GM23248 (cell line): Measurements from ENCODE around the gene RAB4B. TPM values are rescaled to one million over a fixed set of nuclear protein-coding genes. Genes with fewer than 3 reads are reported as not detected.

Experiments used
- DNase-seq: peaks from one replicate; pipeline ENCODE4 v3.0.0-alpha.2; 2015
- H2AFZ ChIP-seq: fragments of 200-600 bp; sonication (generic); 2 replicates; pipeline ENCODE4 v1.6.1; 2016; ENCODE audit warnings: antibody characterized with exemption
- H3F3A ChIP-seq: fragments of 200-600 bp; sonication (generic); 2 replicates; pipeline ENCODE4 v1.6.1; 2016; ENCODE audit warnings: mild to moderate bottlenecking, antibody characterized with exemption, mixed run types; ENCODE audit not compliant: insufficient read depth
- H3K27ac ChIP-seq: fragments of 200-600 bp; sonication (generic); 2 replicates; pipeline ENCODE4 v1.5.1; 2016; ENCODE audit warnings: mild to moderate bottlenecking
- H3K27me3 ChIP-seq: fragments of 200-600 bp; sonication (generic); replicated peaks from 2 replicates; pipeline ENCODE4 v1.6.1; 2016; ENCODE audit warnings: mild to moderate bottlenecking; ENCODE audit not compliant: insufficient read depth
- H3K36me3 ChIP-seq: fragments of 200-600 bp; sonication (generic); 2 replicates; pipeline ENCODE4 v1.6.1; 2016; ENCODE audit warnings: low read depth, mild to moderate bottlenecking
- H3K4me1 ChIP-seq: fragments of 200-600 bp; sonication (generic); 2 replicates; pipeline ENCODE4 v1.6.1; 2016; ENCODE audit warnings: mild to moderate bottlenecking; ENCODE audit not compliant: insufficient read depth
- H3K4me2 ChIP-seq: fragments of 200-600 bp; sonication (generic); one replicate; pipeline ENCODE4 v1.6.1; 2016; ENCODE audit warnings: mild to moderate bottlenecking; ENCODE audit not compliant: unreplicated experiment
- H3K4me3 ChIP-seq: fragments of 200-600 bp; sonication (generic); 2 replicates; pipeline ENCODE4 v1.5.1; 2016; ENCODE audit warnings: mild to moderate bottlenecking
- H3K79me2 ChIP-seq: fragments of 200-600 bp; sonication (generic); 2 replicates; pipeline ENCODE4 v1.6.1; 2016; ENCODE audit warnings: mild to moderate bottlenecking; ENCODE audit not compliant: insufficient read depth
- H3K9ac ChIP-seq: fragments of 200-600 bp; sonication (generic); 2 replicates; pipeline ENCODE4 v1.6.1; 2016; ENCODE audit warnings: mild to moderate bottlenecking
- H3K9me2 ChIP-seq: fragments of 200-600 bp; sonication (generic); 2 replicates; pipeline ENCODE4 v1.6.1; 2016; ENCODE audit warnings: mixed run types, mild to moderate bottlenecking, moderate library complexity; ENCODE audit not compliant: insufficient read depth
- H3K9me3 ChIP-seq: fragments of 200-600 bp; sonication (generic); one replicate; pipeline ENCODE4 v1.6.1; 2017; ENCODE audit warnings: low read depth
- H4K20me1 ChIP-seq: fragments of 200-600 bp; sonication (generic); 2 replicates; pipeline ENCODE4 v1.6.0; 2016; ENCODE audit not compliant: insufficient read depth
- EZH2 ChIP-seq: fragments of 200-600 bp; sonication (generic); IDR thresholded peaks from 2 replicates; pipeline ENCODE4 v1.6.1; 2018; ENCODE audit warnings: antibody characterized with exemption, mild to moderate bottlenecking; ENCODE audit not compliant: insufficient read depth, poor library complexity, severe bottlenecking
- EZH2phosphoT487 ChIP-seq: fragments of 200-600 bp; sonication (generic); IDR thresholded peaks from 2 replicates; pipeline ENCODE4 v1.6.1; 2018; ENCODE audit warnings: antibody characterized with exemption, moderate library complexity, mild to moderate bottlenecking, low read depth; ENCODE audit not compliant: insufficient read depth
- WGBS, 2 experiments: methylation state at CpG; one replicate each; pipeline ENCODE4 v1.1.6; 2015 to 2017; ENCODE audit warnings: low lambda C conversion rate in 2 of 2, low coverage in 1 of 2; ENCODE audit errors: missing lambda C conversion rate in 2 of 2; 5-methylcytosine and 5-hydroxymethylcytosine counted together
- in situ Hi-C: fragments of 300-500 bp; cut with MboI; formaldehyde crosslinking; loops from 2 replicates; pipeline ENCODE4 v1.15.0; 2020
- polyA plus RNA-seq: library from polyadenylated mRNA; unstranded; fragments of >200 nt; fragmentation: Nextera tagmentation; extraction: Ambion mirVana; gene quantifications from 2 replicates; pipeline ENCODE4 v1.2.1, GENCODE V29; 2016
- total RNA-seq: library from RNA; depleted of rRNA; stranded (reverse); fragments of >200 nt; shearing (Covaris generic); gene quantifications from 2 replicates; pipeline ENCODE4 v1.2.3, GENCODE V29; 2014

Gene RAB4B
- total and polyA plus RNA-seq, 2 experiments from 2014 or later: 23.2 to 25.6 TPM

GRCh38 chr19:40803857-40804782 is 26.1 kb downstream of the RAB4B start:
- H3K27me3 ChIP-seq: no peaks in the 10 kb centered on the region
- peaks cover 30% of the 10 kb centered on the region for H3K4me1 ChIP-seq
- H3F3A ChIP-seq: peaks cover 23% of the 10 kb centered on the region
- peaks cover 97% of the 10 kb centered on the region for H3K79me2 ChIP-seq
- no peaks in the 10 kb centered on the region for H3K9me3 ChIP-seq
- in situ Hi-C loops: no loop called here
- WGBS, 2 experiments: 75 to 78% methylated on average over 6 of the region's 6 CpGs
- no peak for DNase-seq
- H3K4me2 ChIP-seq: no peak overlapping the region
- H3K36me3 ChIP-seq: 0 out of 2 replicates have a peak, but pooled peaks cover 9% of the 10 kb centered on the region
- H4K20me1 ChIP-seq: 0 out of 2 replicates have a peak, but pooled peaks cover 4% of the 10 kb centered on the region
- H2AFZ ChIP-seq: no peak overlapping the region
- TF ChIP-seq EZH2 (no peak), EZH2phosphoT487 (no peak)
- no peak overlapping the region for H3K9ac ChIP-seq
- no peak overlapping the region for H3K4me3 ChIP-seq
- no peak overlapping the region for H3K27ac ChIP-seq
- no peaks in the 10 kb centered on the region for H3K9me2 ChIP-seq

GRCh38 chr19:40804783-40805242 is 26.8 kb downstream of the RAB4B start:
- H3K4me3 ChIP-seq: no peak overlapping the region
- H2AFZ ChIP-seq: no peak overlapping the region
- 0 out of 2 replicates have a peak, but pooled peaks cover 9% of the 10 kb centered on the region for H3K36me3 ChIP-seq
- H3K9ac ChIP-seq: no peak overlapping the region
- no peaks in the 10 kb centered on the region for H3K27me3 ChIP-seq
- peak; percentile 24 for DNase-seq
- in situ Hi-C loops: no loop called here
- H3K27ac ChIP-seq: no peak overlapping the region
- peaks cover 23% of the 10 kb centered on the region for H3F3A ChIP-seq
- no peak for TF ChIP-seq EZH2
- TF ChIP-seq EZH2phosphoT487: no peak
- no peaks in the 10 kb centered on the region for H3K9me2 ChIP-seq
- H3K4me2 ChIP-seq: no peak overlapping the region
- H3K79me2 ChIP-seq: peaks cover 97% of the 10 kb centered on the region
- no peaks in the 10 kb centered on the region for H3K9me3 ChIP-seq
- H4K20me1 ChIP-seq: 0 out of 2 replicates have a peak, but pooled peaks cover 4% of the 10 kb centered on the region
- peaks cover 30% of the 10 kb centered on the region for H3K4me1 ChIP-seq
- WGBS, 2 experiments: 50 to 56% methylated on average over 7 of the region's 7 CpGs

GRCh38 chr19:40805258-40805868 is 27.3 kb downstream of the RAB4B start:
- Histone ChIP-seq H3F3A (peaks cover 23% of the 10 kb centered on the region), H3K27me3 (no peaks in the 10 kb centered on the region), H3K36me3 (0 out of 2 replicates have a peak, but pooled peaks cover 9% of the 10 kb centered on the region), H3K9me3 (no peaks in the 10 kb centered on the region), H3K79me2 (peaks cover 95% of the 10 kb centered on the region), H3K4me1 (peaks cover 30% of the 10 kb centered on the region), H4K20me1 (0 out of 2 replicates have a peak, but pooled peaks cover 4% of the 10 kb centered on the region), H3K4me3 (no peak overlapping the region), H3K4me2 (no peak overlapping the region), H3K9me2 (no peaks in the 10 kb centered on the region), H3K9ac (no peak overlapping the region), H3K27ac (no peak overlapping the region), H2AFZ (no peak overlapping the region)
- no peak for DNase-seq
- no peak for TF ChIP-seq EZH2
- WGBS, 2 experiments: 47 to 53% methylated on average over 2 of the region's 2 CpGs
- in situ Hi-C loops: no loop called here

GRCh38 chr19:40806423-40807146 is 28.5 kb downstream of the RAB4B start:
- peak; percentile 94 for DNase-seq
- Histone ChIP-seq H3K4me3 (0 out of 2 replicates have a peak overlapping the region, but pooled peaks have one; percentile 17), H3K4me1 (peaks cover 34% of the 10 kb centered on the region), H3K27ac (peak overlapping the region; percentile 60), H3K36me3 (0 out of 2 replicates have a peak, but pooled peaks cover 9% of the 10 kb centered on the region), H3F3A (peaks cover 23% of the 10 kb centered on the region), H3K9ac (peak overlapping the region; percentile 46), H3K9me3 (no peaks in the 10 kb centered on the region), H3K4me2 (peak overlapping the region; percentile 11), H3K9me2 (no peaks in the 10 kb centered on the region), H3K79me2 (peaks cover 86% of the 10 kb centered on the region), H2AFZ (no peak overlapping the region), H3K27me3 (no peaks in the 10 kb centered on the region), H4K20me1 (0 out of 2 replicates have a peak, but pooled peaks cover 4% of the 10 kb centered on the region)
- in situ Hi-C loops: no loop called here
- 21 to 25% methylated on average over 21 to 26 of the region's 26 CpGs for WGBS, 2 experiments
- no peak for TF ChIP-seq EZH2
- no peak for TF ChIP-seq EZH2phosphoT487
